ENCODE results near the gene LMBR1L.
"Not testable (repeated sequence)": the region's sequence is repeated elsewhere in the genome, so short reads cannot be mapped to it uniquely, and the experiment has no call there.

GRCh38 chr12:49136997-49137396 is 26.4 kb upstream of the LMBR1L start:
- TF ChIP-seq ZBTB43 (CRISPR knock-in tag; IDR thresholded peaks at IDR 0.05); ZNF138 (CRISPR knock-in tag; conservative IDR thresholded peaks at IDR 0.05); MAX (CRISPR knock-in tag; IDR thresholded peaks at IDR 0.05); SP1 (CRISPR knock-in tag; conservative IDR thresholded peaks at IDR 0.05); GABPB1 (CRISPR knock-in tag; IDR thresholded peaks at IDR 0.05); STAT6 (CRISPR knock-in tag; conservative IDR thresholded peaks at IDR 0.05; ENCODE audit: low read depth); ATF1 (CRISPR knock-in tag; IDR thresholded peaks at IDR 0.05); ZNF671 (CRISPR knock-in tag; IDR thresholded peaks at IDR 0.05): not testable (repeated sequence)
- TF ChIP-seq, protein P1, sequence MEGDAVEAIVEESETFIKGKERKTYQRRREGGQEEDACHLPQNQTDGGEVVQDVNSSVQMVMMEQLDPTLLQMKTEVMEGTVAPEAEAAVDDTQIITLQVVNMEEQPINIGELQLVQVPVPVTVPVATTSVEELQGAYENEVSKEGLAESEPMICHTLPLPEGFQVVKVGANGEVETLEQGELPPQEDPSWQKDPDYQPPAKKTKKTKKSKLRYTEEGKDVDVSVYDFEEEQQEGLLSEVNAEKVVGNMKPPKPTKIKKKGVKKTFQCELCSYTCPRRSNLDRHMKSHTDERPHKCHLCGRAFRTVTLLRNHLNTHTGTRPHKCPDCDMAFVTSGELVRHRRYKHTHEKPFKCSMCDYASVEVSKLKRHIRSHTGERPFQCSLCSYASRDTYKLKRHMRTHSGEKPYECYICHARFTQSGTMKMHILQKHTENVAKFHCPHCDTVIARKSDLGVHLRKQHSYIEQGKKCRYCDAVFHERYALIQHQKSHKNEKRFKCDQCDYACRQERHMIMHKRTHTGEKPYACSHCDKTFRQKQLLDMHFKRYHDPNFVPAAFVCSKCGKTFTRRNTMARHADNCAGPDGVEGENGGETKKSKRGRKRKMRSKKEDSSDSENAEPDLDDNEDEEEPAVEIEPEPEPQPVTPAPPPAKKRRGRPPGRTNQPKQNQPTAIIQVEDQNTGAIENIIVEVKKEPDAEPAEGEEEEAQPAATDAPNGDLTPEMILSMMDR (IDR thresholded peaks at IDR 0.05): not testable (repeated sequence)
